Kidney (tissue), 14 donors: ENCODE results near the gene BAIAP2L2. TPM values are rescaled to one million over a fixed set of nuclear protein-coding genes. Genes with fewer than 3 reads are reported as not detected.

Experiments
- DNase-seq, 5 donors: peaks; one replicate each; pipeline ENCODE4 v3.0.0-alpha.2; 2013 to 2020
- FAIRE-seq: peaks from 2 replicates; lab custom pipeline; 2012; peaks lifted over from hg19 to GRCh38; lab: Jason Lieb, UNC
- H3K27ac ChIP-seq, 2 donors: one replicate each; pipeline ENCODE4 v1.7.0; 2013; ENCODE audit warnings: low read depth in 2 of 2, low read length in 2 of 2, inconsistent platforms in 1 of 2
- H3K27me3 ChIP-seq: one replicate; pipeline ENCODE4 v1.7.1; 2013; ENCODE audit warnings: low read length, inconsistent platforms; ENCODE audit not compliant: control insufficient read depth, insufficient read depth
- H3K36me3 ChIP-seq, 3 donors: one replicate each; pipeline versions ENCODE4 v1.7.0 to v1.7.1; 2013; ENCODE audit warnings: low read length in 3 of 3, control low read depth in 1 of 3, inconsistent platforms in 1 of 3; ENCODE audit not compliant: insufficient read depth in 3 of 3, control insufficient read depth in 2 of 3
- H3K4me1 ChIP-seq, 3 donors: one replicate each; pipeline versions ENCODE4 v1.7.0 to v1.7.1; 2013; ENCODE audit warnings: low read length in 3 of 3, inconsistent platforms in 1 of 3, low read depth in 1 of 3; ENCODE audit not compliant: control insufficient read depth in 2 of 3, insufficient read depth in 2 of 3
- H3K4me3 ChIP-seq, 3 donors: one replicate each; pipeline versions ENCODE4 v1.7.0 to v1.8.1; 2013; ENCODE audit warnings: low read length in 3 of 3, control low read depth in 1 of 3, inconsistent platforms in 1 of 3
- H3K9ac ChIP-seq, 3 donors: one replicate each; pipeline versions ENCODE4 v1.7.0 to v1.7.1; 2013; ENCODE audit warnings: low read length in 3 of 3, control low read depth in 1 of 3, inconsistent platforms in 1 of 3
- H3K9me3 ChIP-seq, 3 donors: one replicate each; pipeline versions ENCODE4 v1.7.0 to v1.7.1; 2013; ENCODE audit warnings: low read length in 3 of 3, control low read depth in 1 of 3, inconsistent platforms in 1 of 3; ENCODE audit not compliant: control insufficient read depth in 2 of 3, insufficient read depth in 1 of 3
- CTCF ChIP-seq: IDR thresholded peaks from 3 replicates; pipeline ENCODE4 v1.5.1; 2012; ENCODE audit warnings: mild to moderate bottlenecking, moderate library complexity, borderline replicate concordance; ENCODE audit not compliant: insufficient read depth; ENCODE audit errors: extremely low read depth
- intact Hi-C: fragments of 100-400 bp; cut with DNase I; formaldehyde crosslinking; loops from one replicate; pipeline ENCODE4 v1.11.1; 2022
- polyA plus RNA-seq: library from polyadenylated mRNA; stranded (reverse); fragments of 350-450 nt; fragmentation: Illumina TruSeq; extraction: RNeasy Lipid Tissue Mini Kit (QIAGEN cat#74804); gene quantifications from one replicate; pipeline ENCODE4 v1.2.3, GENCODE V29; 2014; ENCODE audit warnings: low read depth, low replicate concordance; ENCODE audit not compliant: insufficient read depth
- total RNA-seq: library from RNA; stranded (reverse); fragmentation: NEBNext Ultra II Directional; extraction: Animal tissue kit (Norgen Biotek cat#: 25700); gene quantifications from one replicate; pipeline ENCODE4 v1.2.1, GENCODE V29; 2021
- donor health status: control.
- donor health status: control.
- donor health status: control.
- donor health status: control.
- donor health status: control.
- donor health status: DM: yes; HTN: yes; CAD: no.
- donor health status: Normal renal cell carcinoma (clear cell type).

The BAIAP2L2 gene
- total and polyA plus RNA-seq, 2 donors from 2014 or later = 9.7 to 27.8 TPM

- FAIRE-seq = no peak
- no peak for DNase-seq
- H3K9me3 ChIP-seq = no peaks in the 10 kb centered on the region
- intact Hi-C loops = loop anchor here (5.0 kb wide), 1 partner anchor 522 kb away; the partner anchor contains the start of gene DMC1
- H3K4me1 ChIP-seq = no peaks in the 10 kb centered on the region
- no peaks in the 10 kb centered on the region for H3K36me3 ChIP-seq
- H3K27me3 ChIP-seq = no peaks in the 10 kb centered on the region
- H3K9ac ChIP-seq = no peak overlapping the region
- H3K27ac ChIP-seq = no peak overlapping the region
- H3K4me3 ChIP-seq = no peak overlapping the region
- no peak for TF ChIP-seq CTCF
These were observed 59.8 kb downstream of the BAIAP2L2 start for GRCh38 chr22:38050720-38051119.

- Histone ChIP-seq H3K4me1 (no peaks in the 10 kb centered on the region), H3K27ac (no peak overlapping the region), H3K27me3 (no peaks in the 10 kb centered on the region), H3K9me3 (no peaks in the 10 kb centered on the region), H3K36me3 (no peaks in the 10 kb centered on the region), H3K4me3 (no peak overlapping the region), H3K9ac (no peak overlapping the region)
- no peak for DNase-seq
- intact Hi-C loops = loop anchor here (5.0 kb wide), 1 partner anchor 522 kb away; the partner anchor contains the start of gene DMC1
- no peak for FAIRE-seq
- no peak for TF ChIP-seq CTCF
These were observed 60.5 kb downstream of the BAIAP2L2 start for GRCh38 chr22:38049812-38050619.

GRCh38 chr22:38046070-38046748 lies 64.3 kb downstream of the BAIAP2L2 start:
- Histone ChIP-seq H3K27ac (no peak overlapping the region), H3K4me3 (no peak overlapping the region), H3K36me3 (no peaks in the 10 kb centered on the region), H3K4me1 (no peaks in the 10 kb centered on the region), H3K9ac (no peak overlapping the region), H3K27me3 (no peaks in the 10 kb centered on the region), H3K9me3 (no peaks in the 10 kb centered on the region)
- intact Hi-C loops = no loop called here
- no peak for FAIRE-seq
- no peak for DNase-seq
- no peak for TF ChIP-seq CTCF
